ENCODE measurements around the gene TANGO6. TPM values are rescaled to one million over a fixed set of nuclear protein-coding genes. Genes with fewer than 3 reads are reported as not detected.

The TANGO6 gene
- total and polyA plus RNA-seq, 2 donors from 2014 or later, result 4.5 to 20.6 TPM

DNA sequence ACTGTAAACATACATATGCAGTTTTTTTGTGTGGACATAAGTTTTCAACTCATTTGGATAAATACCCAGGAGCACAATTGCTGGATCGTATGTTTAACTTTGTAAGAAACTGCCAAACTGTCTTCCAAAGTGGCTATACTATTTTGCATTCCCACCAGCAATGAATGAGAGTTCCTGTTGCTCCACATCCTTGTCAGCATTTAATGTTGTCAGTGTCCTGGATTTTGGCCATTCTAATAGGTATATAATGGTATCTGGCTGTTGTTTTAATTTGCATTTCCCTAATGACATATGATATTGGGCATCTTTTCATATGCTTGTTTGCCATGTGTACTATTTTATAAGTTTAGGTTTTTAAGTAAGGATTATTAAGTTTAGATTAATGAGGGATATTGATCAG, 14.1 kb downstream of the TANGO6 start:
- no peak for DNase-seq
- no peak overlapping the region for H3K4me3 ChIP-seq (ENCODE audit: low read length in 3 of 3)
- peaks cover 0 to 3% (median 0%) of the 10 kb centered on the region in 3 donors for H3K4me1 ChIP-seq (ENCODE audit: control insufficient read depth in 2 of 3, insufficient read depth in 2 of 3, low read depth in 1 of 3, low read length in 3 of 3)
- FAIRE-seq, result no peak
- H3K9ac ChIP-seq (ENCODE audit: low read length in 3 of 3), result no peak overlapping the region
- H3K9me3 ChIP-seq (ENCODE audit: control insufficient read depth in 2 of 3, insufficient read depth in 1 of 3, low read length in 3 of 3), result no peaks in the 10 kb centered on the region
- H3K36me3 ChIP-seq (ENCODE audit: control insufficient read depth in 2 of 3, insufficient read depth in 3 of 3, low read length in 3 of 3), result peaks cover 0 to 4% (median 4%) of the 10 kb centered on the region in 3 donors
- no peak overlapping the region for H3K27ac ChIP-seq (ENCODE audit: low read depth in 2 of 2, low read length in 2 of 2)
- TF ChIP-seq, protein P1, sequence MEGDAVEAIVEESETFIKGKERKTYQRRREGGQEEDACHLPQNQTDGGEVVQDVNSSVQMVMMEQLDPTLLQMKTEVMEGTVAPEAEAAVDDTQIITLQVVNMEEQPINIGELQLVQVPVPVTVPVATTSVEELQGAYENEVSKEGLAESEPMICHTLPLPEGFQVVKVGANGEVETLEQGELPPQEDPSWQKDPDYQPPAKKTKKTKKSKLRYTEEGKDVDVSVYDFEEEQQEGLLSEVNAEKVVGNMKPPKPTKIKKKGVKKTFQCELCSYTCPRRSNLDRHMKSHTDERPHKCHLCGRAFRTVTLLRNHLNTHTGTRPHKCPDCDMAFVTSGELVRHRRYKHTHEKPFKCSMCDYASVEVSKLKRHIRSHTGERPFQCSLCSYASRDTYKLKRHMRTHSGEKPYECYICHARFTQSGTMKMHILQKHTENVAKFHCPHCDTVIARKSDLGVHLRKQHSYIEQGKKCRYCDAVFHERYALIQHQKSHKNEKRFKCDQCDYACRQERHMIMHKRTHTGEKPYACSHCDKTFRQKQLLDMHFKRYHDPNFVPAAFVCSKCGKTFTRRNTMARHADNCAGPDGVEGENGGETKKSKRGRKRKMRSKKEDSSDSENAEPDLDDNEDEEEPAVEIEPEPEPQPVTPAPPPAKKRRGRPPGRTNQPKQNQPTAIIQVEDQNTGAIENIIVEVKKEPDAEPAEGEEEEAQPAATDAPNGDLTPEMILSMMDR (IDR thresholded peaks at IDR 0.05; ENCODE audit: borderline replicate concordance, extremely low read depth, insufficient read depth), result no peak
- no peaks in the 10 kb centered on the region for H3K27me3 ChIP-seq (ENCODE audit: control insufficient read depth, insufficient read depth, low read length)
- intact Hi-C loops (cut with DNase I), result no loop called here

- intact Hi-C loops (cut with DNase I), result no loop called here
- no peak for DNase-seq
- Histone ChIP-seq H3K9ac (ENCODE audit: low read length in 3 of 3) (no peak overlapping the region), H3K4me3 (ENCODE audit: low read length in 3 of 3) (peak overlapping the region in 1 of 3 donors; percentile 43), H3K36me3 (ENCODE audit: control insufficient read depth in 2 of 3, insufficient read depth in 3 of 3, low read length in 3 of 3) (peaks cover 0 to 6% (median 4%) of the 10 kb centered on the region in 3 donors), H3K4me1 (ENCODE audit: control insufficient read depth in 2 of 3, insufficient read depth in 2 of 3, low read depth in 1 of 3, low read length in 3 of 3) (peaks cover 0 to 3% (median 0%) of the 10 kb centered on the region in 3 donors), H3K27ac (ENCODE audit: low read depth in 2 of 2, low read length in 2 of 2) (no peak overlapping the region), H3K9me3 (ENCODE audit: control insufficient read depth in 2 of 3, insufficient read depth in 1 of 3, low read length in 3 of 3) (no peaks in the 10 kb centered on the region), H3K27me3 (ENCODE audit: control insufficient read depth, insufficient read depth, low read length) (no peaks in the 10 kb centered on the region)
- no peak for FAIRE-seq
- TF ChIP-seq, protein P1 (IDR thresholded peaks at IDR 0.05; ENCODE audit: borderline replicate concordance, extremely low read depth, insufficient read depth), result no peak
Observed at GRCh38 chr16:68859828-68860227, 16.5 kb downstream of the TANGO6 start.

GRCh38 chr16:68860978-68861892, 17.9 kb downstream of the TANGO6 start:
- H3K27ac ChIP-seq (ENCODE audit: low read depth in 2 of 2, low read length in 2 of 2), result no peak overlapping the region

More at GRCh38 chr16:68860978-68861892, 17.9 kb downstream of the TANGO6 start:
- Histone ChIP-seq H3K9ac (ENCODE audit: low read length in 3 of 3) (no peak overlapping the region), H3K9me3 (ENCODE audit: control insufficient read depth in 2 of 3, insufficient read depth in 1 of 3, low read length in 3 of 3) (no peaks in the 10 kb centered on the region), H3K4me3 (ENCODE audit: low read length in 3 of 3) (peak overlapping the region in 1 of 3 donors; percentile 30), H3K36me3 (ENCODE audit: control insufficient read depth in 2 of 3, insufficient read depth in 3 of 3, low read length in 3 of 3) (peaks cover 0 to 6% (median 4%) of the 10 kb centered on the region in 3 donors), H3K4me1 (ENCODE audit: control insufficient read depth in 2 of 3, insufficient read depth in 2 of 3, low read depth in 1 of 3, low read length in 3 of 3) (peaks cover 0 to 3% (median 0%) of the 10 kb centered on the region in 3 donors), H3K27me3 (ENCODE audit: control insufficient read depth, insufficient read depth, low read length) (no peaks in the 10 kb centered on the region)
- DNase-seq (no peak), FAIRE-seq (no peak)
- TF ChIP-seq, protein P1 (IDR thresholded peaks at IDR 0.05; ENCODE audit: borderline replicate concordance, extremely low read depth, insufficient read depth), result no peak
- intact Hi-C loops (cut with DNase I), result no loop called here
